ENCODE data around the gene ELF3.

ELF3 gene

DNA sequence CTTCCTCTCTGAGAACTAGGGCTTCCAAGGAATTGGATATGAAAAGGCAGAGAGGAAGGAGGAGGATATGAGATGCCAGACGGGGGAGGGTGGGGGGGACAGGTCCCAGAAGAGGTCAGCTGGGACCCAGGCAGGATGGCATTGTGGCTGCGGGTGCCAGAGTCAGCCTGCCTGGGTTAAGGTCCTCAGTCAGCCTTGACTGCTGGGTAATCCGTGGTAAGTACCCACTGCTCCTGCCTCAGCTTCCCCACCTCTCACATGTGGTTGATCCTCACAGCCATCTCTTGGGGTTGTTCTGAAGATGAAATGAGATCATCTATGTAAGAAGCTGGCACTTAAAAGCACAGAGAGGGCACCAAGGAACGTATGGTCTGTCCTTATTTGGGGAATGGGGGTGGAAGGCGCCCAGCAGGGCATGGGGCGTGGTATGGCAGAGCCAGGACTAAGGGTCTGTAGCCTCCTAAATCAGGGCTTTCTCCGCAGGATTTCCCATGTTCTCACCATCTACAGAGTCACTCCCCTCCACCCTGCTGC is 23.8 kb downstream of the ELF3 start:
- Histone ChIP-seq H3K4me3 (ENCODE audit: low read depth, low read length) (no peak overlapping the region), H3K36me3 (no peaks in the 10 kb centered on the region), H3K9me3 (ENCODE audit: severe bottlenecking) (no peaks in the 10 kb centered on the region), H3K27me3 (ENCODE audit: insufficient read depth, low read depth, severe bottlenecking) (no peaks in the 10 kb centered on the region), H3K27ac (peak overlapping the region; percentile 46)
- DNase-seq = no peak
- no peak for TF ChIP-seq CTCF (IDR thresholded peaks at IDR 0.05; ENCODE audit: low read depth, low read length)

DNA sequence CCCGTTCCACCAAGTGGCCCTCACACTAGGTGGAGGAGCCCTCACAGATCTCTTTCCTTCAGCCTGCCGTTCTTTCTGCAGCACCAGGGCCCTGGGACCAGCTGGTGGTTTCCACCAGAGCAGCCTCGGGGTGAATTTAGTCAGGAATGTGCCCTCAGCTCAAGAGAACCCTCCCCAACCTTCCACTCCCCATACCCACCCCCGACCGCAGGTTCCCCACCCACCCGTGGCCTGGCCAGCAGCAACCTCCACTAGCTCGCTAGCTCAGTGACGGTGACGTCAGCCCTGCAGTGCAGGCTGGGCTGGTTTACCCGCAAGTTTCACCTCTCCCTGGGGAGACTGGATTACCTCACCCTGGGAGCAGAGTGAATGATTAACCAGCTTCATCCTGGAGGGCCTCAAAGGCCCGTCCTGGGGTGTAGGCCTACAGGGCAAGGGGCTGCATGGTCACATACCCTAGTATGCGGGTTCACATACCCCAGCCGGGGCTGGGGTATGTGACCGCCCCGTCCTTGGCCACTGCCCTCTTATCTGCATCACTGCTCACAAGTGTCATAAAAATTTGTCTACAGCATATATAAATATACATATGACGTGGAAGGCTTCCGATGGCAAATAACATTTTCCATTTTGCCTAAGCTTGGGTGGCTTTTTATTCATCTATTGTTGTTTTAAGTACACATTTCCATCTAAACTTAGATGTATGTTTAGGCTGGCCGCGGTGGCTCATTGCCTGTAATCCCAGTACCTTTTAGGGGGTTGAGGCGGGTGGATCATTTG is 24.5 kb downstream of the ELF3 start:
- no peaks in the 10 kb centered on the region for H3K9me3 ChIP-seq (ENCODE audit: severe bottlenecking)
- TF ChIP-seq CTCF (IDR thresholded peaks at IDR 0.05; ENCODE audit: low read depth, low read length) = no peak
- no peaks in the 10 kb centered on the region for H3K27me3 ChIP-seq (ENCODE audit: insufficient read depth, low read depth, severe bottlenecking)
- peak overlapping the region; percentile 46 for H3K27ac ChIP-seq
- peak; percentile 96 for DNase-seq
- H3K36me3 ChIP-seq = no peaks in the 10 kb centered on the region
- H3K4me3 ChIP-seq (ENCODE audit: low read depth, low read length) = no peak overlapping the region

DNA sequence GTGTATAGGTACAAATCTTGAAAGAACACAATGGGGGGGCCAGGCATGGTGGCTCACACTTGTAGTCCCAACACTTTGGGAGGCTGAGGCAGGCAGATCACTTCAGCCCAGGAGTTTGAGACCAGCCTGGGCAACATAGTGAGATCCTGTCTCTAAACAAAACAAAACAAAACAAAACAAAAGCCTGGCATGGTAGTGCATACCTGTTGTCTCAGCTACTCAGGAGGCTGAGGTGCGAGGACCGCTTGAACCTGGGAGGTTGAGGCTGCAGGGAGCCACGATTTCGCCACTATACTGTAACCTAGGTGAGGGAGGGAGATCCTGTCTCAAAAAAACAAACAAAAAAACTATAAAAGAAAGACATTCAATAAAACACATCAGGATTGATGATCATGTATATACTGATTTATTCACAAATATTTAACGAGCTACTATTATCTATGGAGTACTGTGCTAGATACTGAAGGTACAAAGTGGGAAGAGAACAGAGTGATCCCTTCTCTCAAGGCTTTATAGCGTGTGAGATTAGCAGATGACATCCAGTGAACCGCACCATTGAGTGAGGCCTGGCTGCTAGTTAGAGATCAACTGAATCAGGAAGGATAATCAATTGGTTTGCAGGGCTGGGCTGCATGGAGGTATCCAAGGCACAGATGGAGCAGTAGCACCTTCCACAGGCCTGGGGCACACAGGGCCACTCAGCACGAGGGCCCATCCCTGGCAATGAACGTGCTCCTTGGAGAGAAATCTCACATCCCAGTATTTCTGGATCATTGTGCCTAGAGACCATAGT is 26.4 kb downstream of the ELF3 start:
- H3K36me3 ChIP-seq = no peaks in the 10 kb centered on the region
- DNase-seq = peak; percentile 53
- H3K4me3 ChIP-seq (ENCODE audit: low read depth, low read length) = no peak overlapping the region
- no peak overlapping the region; the same call in 1 of the 2 replicates for H3K27ac ChIP-seq
- H3K9me3 ChIP-seq (ENCODE audit: severe bottlenecking) = no peaks in the 10 kb centered on the region
- TF ChIP-seq CTCF (IDR thresholded peaks at IDR 0.05; ENCODE audit: low read depth, low read length) = peak; percentile 9; the same call in 1 of the 2 replicates
- H3K27me3 ChIP-seq (ENCODE audit: insufficient read depth, low read depth, severe bottlenecking) = no peaks in the 10 kb centered on the region

DNA sequence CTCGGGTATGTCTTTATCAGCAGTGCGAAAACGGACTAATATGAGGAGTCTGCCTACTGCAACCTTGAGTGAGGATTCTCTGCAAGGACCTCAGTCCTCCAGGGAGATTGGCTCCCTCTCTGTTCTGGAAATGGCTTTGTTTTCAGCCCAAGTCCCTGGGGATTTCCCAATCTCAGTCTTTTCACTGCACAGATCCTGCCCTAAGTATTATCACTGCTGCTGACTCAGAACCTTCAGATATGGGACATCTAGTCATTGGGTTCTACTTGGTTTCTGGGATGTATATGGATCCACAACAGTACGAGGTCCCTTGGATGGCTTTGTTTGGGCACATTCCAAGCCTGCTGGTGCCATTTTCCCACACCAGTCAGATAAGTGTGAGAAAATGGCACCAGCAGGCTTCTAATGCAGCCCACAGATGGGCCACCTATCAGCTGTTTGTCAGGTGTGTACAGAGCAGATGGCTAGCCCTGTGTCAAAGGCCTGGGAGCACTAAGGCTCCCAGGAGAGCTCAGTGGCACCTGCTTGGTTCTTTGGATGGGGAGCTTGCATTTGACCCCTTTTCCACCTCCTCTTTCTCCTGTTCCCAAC is 27.4 kb downstream of the ELF3 start:
- Histone ChIP-seq H3K36me3 (no peaks in the 10 kb centered on the region), H3K27me3 (ENCODE audit: insufficient read depth, low read depth, severe bottlenecking) (no peaks in the 10 kb centered on the region), H3K27ac (peak overlapping the region; percentile 21), H3K4me3 (ENCODE audit: low read depth, low read length) (no peak overlapping the region), H3K9me3 (ENCODE audit: severe bottlenecking) (no peaks in the 10 kb centered on the region)
- DNase-seq = no peak
- no peak for TF ChIP-seq CTCF (IDR thresholded peaks at IDR 0.05; ENCODE audit: low read depth, low read length)

- H3K9me3 ChIP-seq (ENCODE audit: severe bottlenecking) = no peaks in the 10 kb centered on the region
- TF ChIP-seq CTCF (IDR thresholded peaks at IDR 0.05; ENCODE audit: low read depth, low read length) = no peak
- no peaks in the 10 kb centered on the region for H3K36me3 ChIP-seq
- H3K27me3 ChIP-seq (ENCODE audit: insufficient read depth, low read depth, severe bottlenecking) = no peaks in the 10 kb centered on the region
- no peak overlapping the region for H3K27ac ChIP-seq
- H3K4me3 ChIP-seq (ENCODE audit: low read depth, low read length) = no peak overlapping the region
- no peak for DNase-seq
Measured at GRCh38 chr1:202038688-202039346, 28.4 kb downstream of the ELF3 start.

Data from WERI-Rb-1 (cell line).